Transverse colon (tissue), 4 donors: ENCODE measurements around the gene KRTAP16-1. TPM values are rescaled to one million over a fixed set of nuclear protein-coding genes. Genes with fewer than 3 reads are reported as not detected.
"Not testable (repeated sequence)": the region's sequence is repeated elsewhere in the genome, so short reads cannot be mapped to it uniquely, and the experiment has no call there.

Experiments used
- DNase-seq: peaks from one replicate; pipeline ENCODE4 v3.0.0-alpha.2; 2019
- H3K27ac ChIP-seq, 4 donors: fragments of 200-600 bp; sonication (generic); 2 replicates each; pipeline ENCODE4 v1.5.1; 2016 to 2018; ENCODE audit warnings: inconsistent platforms in 4 of 4
- H3K27me3 ChIP-seq: fragments of 200-600 bp; sonication (generic); 2 replicates; pipeline ENCODE4 v1.5.1; 2017; ENCODE audit warnings: inconsistent platforms
- H3K36me3 ChIP-seq, 4 donors: fragments of 200-600 bp; sonication (generic); 2 replicates each; pipeline ENCODE4 v1.5.1; 2017 to 2019; ENCODE audit warnings: inconsistent platforms in 4 of 4
- H3K4me1 ChIP-seq, 4 donors: fragments of 200-600 bp; sonication (generic); 2 replicates each; pipeline ENCODE4 v1.5.1; 2017 to 2020; ENCODE audit warnings: inconsistent platforms in 4 of 4
- H3K4me3 ChIP-seq, 4 donors: fragments of 200-600 bp; sonication (generic); 1 replicate in 1 of 4; 2 replicates in 3 of 4; pipeline versions ENCODE4 v1.5.1 to v1.6.1; 2017 to 2019; ENCODE audit warnings: inconsistent platforms in 4 of 4
- H3K9me3 ChIP-seq, 2 donors: fragments of 200-600 bp; sonication (generic); 2 replicates each; pipeline ENCODE4 v1.5.1; 2017 to 2019; ENCODE audit warnings: inconsistent platforms in 2 of 2
- EP300 ChIP-seq: sonication (generic); formaldehyde crosslinking; IDR thresholded peaks from one replicate; pipeline ENCODE4 v1.6.1; 2017; ENCODE audit warnings: antibody characterized with exemption, low read depth
- POLR2A ChIP-seq: fragments of 450-650 bp; IDR thresholded peaks from one replicate; pipeline ENCODE4 v1.6.1; 2016; ENCODE audit warnings: antibody characterized with exemption, mild to moderate bottlenecking, moderate library complexity
- POLR2AphosphoS5 ChIP-seq, 3 donors: sonication (generic); formaldehyde crosslinking; IDR thresholded peaks; one replicate each; pipeline ENCODE4 v1.6.1; 2016; ENCODE audit warnings: antibody characterized with exemption in 3 of 3
- WGBS, 2 donors: methylation state at CpG; one replicate each; pipeline ENCODE4 v1.1.5; 2018; ENCODE audit warnings: low coverage in 1 of 2; 5-methylcytosine and 5-hydroxymethylcytosine counted together
- in situ Hi-C, 4 donors: fragments of 200-750 bp; cut with MboI; loops; one replicate each; pipeline versions ENCODE4 v1.15.0 to v1.15.1; 2017; ENCODE audit warnings: low sequenced_read_pairs in 3 of 4, low pct_ligation_motif_present in 1 of 4, low pct_unique_long_range_greater_than_20kb in 1 of 4
- intact Hi-C: fragments of 100-400 bp; cut with DNase I; formaldehyde crosslinking; loops from one replicate; pipeline ENCODE4 v1.15.1; 2023; ENCODE audit warnings: low total_unique reads
- total RNA-seq, 4 donors: library from RNA; depleted of rRNA; stranded (reverse); fragments of >200 nt; gene quantifications; one replicate each; pipeline ENCODE4 v1.1.0, GENCODE V29; 2016
- TF ChIP-seq, protein P1 (sequence below), 5 experiments: fragments of 200-600 bp in 3 of 5; fragments of 450-650 bp in 2 of 5; sonication (generic) in 3 of 5; IDR thresholded peaks; 1 replicate in 2 of 5; 2 replicates in 3 of 5; pipeline ENCODE4 v1.5.1; 2016 to 2017; ENCODE audit warnings: antibody characterized with exemption in 5 of 5, inconsistent platforms in 3 of 5, mild to moderate bottlenecking in 2 of 5, moderate library complexity in 1 of 5

KRTAP16-1 gene
- not detected for total RNA-seq

- Histone ChIP-seq H3K4me3 (no peak within 1 kb of the TSS), H3K27ac (peak within 1 kb of the TSS in 2 of 4 donors; percentile 20 to 46)
- no peak for DNase-seq
Measured at GRCh38 chr17:41308918-41309359, at the start of gene KRTAP16-1. Gene KRTAP16-1, minus strand, starts transcription at chr17:41309309. Its CDS starts 56 bp downstream, at chr17:41309253.

GRCh38 chr17:41354536-41354935, 45.4 kb upstream of the KRTAP16-1 start:
- no peak for DNase-seq
- H3K4me3 ChIP-seq: no peak overlapping the region
- no peak overlapping the region for H3K27ac ChIP-seq
- peaks cover 0 to 4% of the 10 kb centered on the region in 2 donors for H3K9me3 ChIP-seq
- TF ChIP-seq POLR2AphosphoS5 (IDR thresholded peaks at IDR 0.05): no peak
- TF ChIP-seq, protein P1, sequence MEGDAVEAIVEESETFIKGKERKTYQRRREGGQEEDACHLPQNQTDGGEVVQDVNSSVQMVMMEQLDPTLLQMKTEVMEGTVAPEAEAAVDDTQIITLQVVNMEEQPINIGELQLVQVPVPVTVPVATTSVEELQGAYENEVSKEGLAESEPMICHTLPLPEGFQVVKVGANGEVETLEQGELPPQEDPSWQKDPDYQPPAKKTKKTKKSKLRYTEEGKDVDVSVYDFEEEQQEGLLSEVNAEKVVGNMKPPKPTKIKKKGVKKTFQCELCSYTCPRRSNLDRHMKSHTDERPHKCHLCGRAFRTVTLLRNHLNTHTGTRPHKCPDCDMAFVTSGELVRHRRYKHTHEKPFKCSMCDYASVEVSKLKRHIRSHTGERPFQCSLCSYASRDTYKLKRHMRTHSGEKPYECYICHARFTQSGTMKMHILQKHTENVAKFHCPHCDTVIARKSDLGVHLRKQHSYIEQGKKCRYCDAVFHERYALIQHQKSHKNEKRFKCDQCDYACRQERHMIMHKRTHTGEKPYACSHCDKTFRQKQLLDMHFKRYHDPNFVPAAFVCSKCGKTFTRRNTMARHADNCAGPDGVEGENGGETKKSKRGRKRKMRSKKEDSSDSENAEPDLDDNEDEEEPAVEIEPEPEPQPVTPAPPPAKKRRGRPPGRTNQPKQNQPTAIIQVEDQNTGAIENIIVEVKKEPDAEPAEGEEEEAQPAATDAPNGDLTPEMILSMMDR (IDR thresholded peaks at IDR 0.05): no peak
- no peak for TF ChIP-seq EP300
- no peak for TF ChIP-seq POLR2A
- intact Hi-C loops (no loop called here), in situ Hi-C loops (loop anchor here in 1 of 4 donors (25.0 kb wide), 1 partner anchor 92 kb away; the partner anchor contains the start of genes KRTAP9-6 and KRTAP9-9)
- H3K36me3 ChIP-seq: no peaks in the 10 kb centered on the region
- peaks cover 23% of the 10 kb centered on the region for H3K27me3 ChIP-seq
- no peaks in the 10 kb centered on the region for H3K4me1 ChIP-seq
- WGBS, 2 donors: 93 to 97% methylated on average over 3 to 4 of the region's 4 CpGs

More at GRCh38 chr17:41308918-41309359, at the start of gene KRTAP16-1:
- Histone ChIP-seq H3K36me3 (no peaks in the 10 kb centered on the region), H3K27me3 (no peaks in the 10 kb centered on the region), H3K9me3 (no peaks in the 10 kb centered on the region), H3K4me1 (no peaks in the 10 kb centered on the region)
- in situ Hi-C loops (no loop called here), intact Hi-C loops (no loop called here)
- 66% methylated on average over 7 of the region's 7 CpGs; no CpG with 5 or more reads in 1 of the 2 donors for WGBS, 2 donors
- no peak for TF ChIP-seq POLR2A
- no peak for TF ChIP-seq EP300
- TF ChIP-seq POLR2AphosphoS5 (IDR thresholded peaks at IDR 0.05): no peak
- TF ChIP-seq, protein P1 (IDR thresholded peaks at IDR 0.05): no peak

DNA sequence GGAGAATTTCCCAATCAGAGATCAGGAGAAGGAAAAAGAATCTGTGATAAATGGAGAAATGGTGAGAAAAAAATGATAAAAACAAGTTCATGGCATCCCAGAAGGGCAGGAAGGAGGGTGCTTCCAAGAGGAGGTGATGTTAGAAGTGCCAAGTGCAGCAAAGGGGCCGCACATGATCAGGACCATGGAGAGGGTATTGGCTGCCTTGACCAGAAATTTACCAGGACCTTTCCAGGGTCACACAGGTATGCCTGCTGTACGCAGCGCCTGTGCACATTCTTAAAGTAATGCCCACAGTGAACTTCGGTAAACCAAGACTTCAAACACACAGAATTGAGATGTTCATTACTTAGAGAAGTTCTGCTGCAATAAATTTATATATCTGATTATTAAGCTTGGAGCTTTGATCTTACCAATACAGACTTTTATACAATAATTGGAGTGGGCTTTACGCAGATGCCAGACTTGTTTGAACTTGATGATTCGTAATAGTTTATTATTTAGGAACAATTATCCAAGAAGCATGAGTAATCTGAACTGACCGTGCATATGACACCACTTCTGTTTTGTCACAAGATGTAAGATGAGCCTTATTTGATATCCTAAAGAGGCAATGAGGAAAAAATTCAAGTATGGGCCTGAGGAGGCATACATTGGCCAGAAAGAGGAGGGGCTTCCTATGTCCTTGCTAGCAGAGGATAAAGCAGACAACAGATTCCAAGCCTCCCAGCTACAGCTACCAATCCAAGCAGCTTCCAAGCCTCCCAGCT, 43.7 kb upstream of the KRTAP16-1 start:
- in situ Hi-C loops: loop anchor here in 1 of 4 donors (25.0 kb wide), 1 partner anchor 90 kb away; the partner anchor contains the start of genes KRTAP9-6 and KRTAP9-9
- Histone ChIP-seq H3K4me1 (no peaks in the 10 kb centered on the region), H3K9me3 (peaks cover 0 to 4% of the 10 kb centered on the region in 2 donors), H3K27ac (no peak overlapping the region), H3K4me3 (no peak overlapping the region), H3K36me3 (no peaks in the 10 kb centered on the region), H3K27me3 (peaks cover 23% of the 10 kb centered on the region)
- WGBS, 2 donors: 82 to 87% methylated on average over 7 of the region's 7 CpGs
- no peak for DNase-seq
- intact Hi-C loops: no loop called here
- TF ChIP-seq, protein P1 (IDR thresholded peaks at IDR 0.05): no peak
- no peak for TF ChIP-seq POLR2AphosphoS5 (IDR thresholded peaks at IDR 0.05)
- TF ChIP-seq POLR2A: no peak

DNA sequence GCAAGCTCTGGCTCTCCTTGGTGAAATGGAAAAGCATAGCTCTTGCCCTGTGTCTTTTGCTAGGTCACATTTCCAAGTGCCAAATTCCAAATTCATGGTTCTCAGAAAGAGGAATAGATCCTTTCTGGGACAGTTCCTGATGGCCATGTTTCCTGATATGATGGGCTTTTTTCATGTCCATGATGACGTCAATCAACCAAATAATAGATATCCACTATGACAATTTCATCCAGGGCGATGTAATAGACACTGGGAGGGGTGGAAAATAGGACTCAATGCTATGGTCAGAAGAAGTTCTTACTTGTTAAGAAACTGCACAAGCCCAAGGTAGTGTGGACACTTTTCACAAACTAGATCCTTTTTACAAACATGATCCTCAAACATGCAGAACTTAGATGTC, 42.1 kb upstream of the KRTAP16-1 start:
- intact Hi-C loops (no loop called here), in situ Hi-C loops (loop anchor here in 1 of 4 donors (25.0 kb wide), 1 partner anchor 89 kb away; the partner anchor contains the start of genes KRTAP9-6 and KRTAP9-9)
- no peak for DNase-seq
- Histone ChIP-seq H3K27me3 (peaks cover 21% of the 10 kb centered on the region), H3K4me1 (no peaks in the 10 kb centered on the region), H3K27ac (no peak overlapping the region), H3K4me3 (no peak overlapping the region), H3K9me3 (peaks cover 0 to 2% of the 10 kb centered on the region in 2 donors), H3K36me3 (no peaks in the 10 kb centered on the region)
- TF ChIP-seq, protein P1 (IDR thresholded peaks at IDR 0.05): no peak
- no peak for TF ChIP-seq POLR2AphosphoS5 (IDR thresholded peaks at IDR 0.05)
- no peak for TF ChIP-seq EP300
- 89 to 94% methylated on average over 2 of the region's 2 CpGs for WGBS, 2 donors

DNA sequence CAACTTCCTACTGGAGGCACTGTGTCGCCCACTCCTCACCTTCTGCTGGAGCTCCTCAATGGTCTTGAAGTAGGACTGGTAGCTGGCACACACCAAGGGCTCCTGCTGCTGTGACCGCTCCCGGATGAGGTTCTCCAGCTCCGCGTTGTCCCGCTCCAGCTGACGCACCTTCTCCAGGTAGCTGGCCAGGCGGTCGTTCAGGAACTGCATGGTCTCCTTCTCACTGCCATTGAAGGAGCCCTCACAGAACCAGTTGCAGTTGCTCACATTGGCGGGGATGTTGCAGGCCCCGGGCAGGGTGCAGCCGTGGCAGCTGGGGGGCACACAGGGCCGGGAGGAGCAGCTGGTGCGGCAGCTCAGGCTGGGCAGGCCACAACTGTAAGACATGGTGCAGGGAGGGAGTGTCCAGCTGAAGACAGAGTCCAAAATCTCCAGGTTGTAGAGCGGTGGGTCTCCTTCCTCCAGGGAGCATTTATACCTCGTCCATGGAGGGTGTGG, 41.3 kb upstream of the KRTAP16-1 start, which contains the start of gene KRT33A:
KRT33A (minus strand) TSS at position 448 of the 498 bp plus-strand sequence; CDS start at position 387, 61 bp downstream.
- H3K36me3 ChIP-seq, H3K4me1 ChIP-seq, DNase-seq, H3K27ac ChIP-seq, H3K4me3 ChIP-seq, intact Hi-C loops, H3K9me3 ChIP-seq: not testable (repeated sequence)
- peaks cover 14% of the 10 kb centered on the region for H3K27me3 ChIP-seq
- WGBS, 2 donors: 87 to 88% methylated on average over 3 to 16 of the region's 16 CpGs
- in situ Hi-C loops: loop anchor here in 1 of 4 donors (25.0 kb wide), 1 partner anchor 88 kb away; the partner anchor contains the start of genes KRTAP9-6 and KRTAP9-9
